ENCODE data around the gene AKNA. TPM values are rescaled to one million over a fixed set of nuclear protein-coding genes. Genes with fewer than 3 reads are reported as not detected.

Gene AKNA
- total and polyA plus RNA-seq, 2 of the 8 experiments (the other 6 are each of a cell fraction or from before 2014, with no cell fraction given) = 21.0 to 27.4 TPM

- TF ChIP-seq CHD7 (IDR thresholded peaks at IDR 0.05; ENCODE audit: insufficient replicate concordance, low read length) (no peak), HDAC2 (IDR thresholded peaks at IDR 0.05; ENCODE audit: borderline replicate concordance in 1 of 2, low read depth in 2 of 2, low read length in 2 of 2) (0 out of 4 replicates have a peak, but pooled peaks of 1 of the 2 experiments have one; percentile 36), SIRT6 (IDR thresholded peaks at IDR 0.05; ENCODE audit: low read length) (no peak)
Measured at GRCh38 chr9:114400772-114401171, 13.0 kb upstream of the AKNA start (continued).
